Peyer's patch (tissue), 4 donors: ENCODE measurements around the gene SEPTIN5.

Experiments used
- CTCF ChIP-seq, 6 experiments: fragments of 450-650 bp in 4 of 6; fragments of 200-600 bp in 2 of 6; sonication (generic) in 1 of 6; IDR thresholded peaks; one replicate each; pipeline ENCODE4 v1.5.1; 2017 to 2019; ENCODE audit warnings: antibody characterized with exemption in 6 of 6, mild to moderate bottlenecking in 3 of 6, moderate library complexity in 1 of 6
- POLR2A ChIP-seq, 2 donors: fragments of 450-650 bp; IDR thresholded peaks; one replicate each; pipeline ENCODE4 v1.5.1; 2017; ENCODE audit warnings: antibody characterized with exemption in 2 of 2, mild to moderate bottlenecking in 2 of 2, moderate library complexity in 2 of 2

GRCh38 chr22:19704355-19705015, 9.8 kb upstream of the SEPTIN5 start:
- TF ChIP-seq CTCF (IDR thresholded peaks at IDR 0.05) = no peak
- TF ChIP-seq POLR2A (IDR thresholded peaks at IDR 0.05) = no peak
